ENCODE results near the gene HRG. TPM values are rescaled to one million over a fixed set of nuclear protein-coding genes. Genes with fewer than 3 reads are reported as not detected.
"Not testable (repeated sequence)": the region's sequence is repeated elsewhere in the genome, so short reads cannot be mapped to it uniquely, and the experiment has no call there.

Gene HRG
- total RNA-seq, 1 donor from 2014 or later: not detected

DNA sequence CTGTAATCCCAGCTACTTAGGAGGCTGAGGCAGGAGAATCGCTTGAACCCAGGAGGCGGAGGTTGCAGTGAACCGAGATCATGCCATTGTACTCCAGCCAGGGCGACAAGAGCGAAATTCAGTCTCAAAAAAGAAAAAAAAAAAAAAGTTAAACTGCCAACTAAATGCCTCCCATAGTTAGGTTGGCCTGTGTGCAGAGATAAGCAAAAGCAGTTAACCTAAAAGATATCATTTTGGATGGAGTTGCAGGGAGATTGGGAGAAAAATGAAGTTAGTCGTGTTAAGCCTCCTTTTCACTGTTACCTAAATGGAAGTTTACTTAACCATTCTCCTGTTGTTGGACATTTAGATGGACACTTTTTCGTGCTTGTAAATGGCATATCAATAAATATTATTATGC is 37.1 kb upstream of the HRG start:
- Mint-ChIP-seq H3K27me3 (peaks cover 15% of the 10 kb centered on the region), H3K4me1 (no peaks in the 10 kb centered on the region), H3K9me3 (no peaks in the 10 kb centered on the region), H3K36me3 (ENCODE audit: low read depth) (no peaks in the 10 kb centered on the region), H3K4me3 (no peak overlapping the region), H3K27ac (no peak overlapping the region)
- intact Hi-C loops (cut with micrococcal nuclease): no loop called here
- no peak for DNase-seq

DNA sequence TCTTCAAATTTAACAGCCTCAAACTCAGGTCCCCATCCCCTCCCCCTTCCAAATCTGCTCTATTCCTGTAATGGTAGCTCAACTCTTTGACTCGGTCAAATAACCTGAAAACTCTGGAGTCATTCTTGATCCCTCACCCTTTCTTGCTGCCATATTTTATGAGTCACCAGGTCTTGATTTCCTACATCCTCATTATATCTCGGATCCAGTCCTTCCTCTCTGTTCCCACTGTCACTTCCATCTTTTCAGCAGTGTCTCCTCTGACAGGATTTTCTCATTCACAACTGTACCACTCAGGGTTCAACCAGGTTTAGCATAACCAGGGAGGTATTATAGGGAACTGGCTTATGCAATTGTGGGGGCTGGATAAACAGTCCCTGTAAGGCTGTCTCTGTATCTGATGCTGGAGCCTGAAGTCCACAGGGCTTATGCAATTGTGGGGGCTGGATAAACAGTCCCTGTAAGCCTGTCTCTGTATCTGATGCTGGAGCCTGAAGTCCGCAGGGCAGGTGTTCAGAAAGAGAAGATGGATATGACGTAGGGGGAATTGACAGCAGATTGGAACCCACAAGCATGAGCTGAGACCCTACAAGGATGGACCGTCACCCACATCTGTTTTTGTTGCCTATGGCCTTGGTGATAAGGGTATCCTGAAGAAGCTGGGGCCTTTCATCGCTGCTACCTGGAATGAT is 34.7 kb upstream of the HRG start:
- intact Hi-C loops (cut with micrococcal nuclease): no loop called here
- peaks cover 17% of the 10 kb centered on the region for H3K27me3 Mint-ChIP-seq
- no peaks in the 10 kb centered on the region for H3K9me3 Mint-ChIP-seq
- H3K4me1 Mint-ChIP-seq: no peaks in the 10 kb centered on the region
- no peak for DNase-seq
- H3K4me3 Mint-ChIP-seq: no peak overlapping the region
- no peaks in the 10 kb centered on the region for H3K36me3 Mint-ChIP-seq (ENCODE audit: low read depth)
- H3K27ac Mint-ChIP-seq: no peak overlapping the region

DNA sequence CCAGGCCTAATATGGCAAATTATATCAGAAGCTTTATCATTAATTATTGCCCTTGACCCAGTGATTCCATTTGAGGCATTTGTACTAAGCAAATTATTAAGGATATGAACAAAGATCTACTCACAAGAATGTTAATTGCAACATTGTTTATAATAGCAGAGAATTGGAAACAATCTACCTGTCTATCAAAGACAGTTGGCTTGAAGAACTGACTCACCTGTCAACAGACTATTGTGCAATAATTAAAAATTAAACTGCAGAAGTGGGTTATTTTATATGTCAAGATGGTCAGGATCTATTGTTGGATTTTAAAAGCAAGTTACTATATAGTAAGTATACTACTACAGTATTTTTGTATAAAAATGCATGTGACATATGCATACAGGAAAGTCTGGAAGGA is 32.3 kb upstream of the HRG start:
- Mint-ChIP-seq H3K27me3 (peaks cover 20% of the 10 kb centered on the region), H3K36me3 (ENCODE audit: low read depth) (no peaks in the 10 kb centered on the region), H3K27ac (no peak overlapping the region), H3K9me3 (no peaks in the 10 kb centered on the region), H3K4me3 (no peak overlapping the region), H3K4me1 (no peaks in the 10 kb centered on the region)
- intact Hi-C loops (cut with micrococcal nuclease): no loop called here
- DNase-seq: no peak

DNA sequence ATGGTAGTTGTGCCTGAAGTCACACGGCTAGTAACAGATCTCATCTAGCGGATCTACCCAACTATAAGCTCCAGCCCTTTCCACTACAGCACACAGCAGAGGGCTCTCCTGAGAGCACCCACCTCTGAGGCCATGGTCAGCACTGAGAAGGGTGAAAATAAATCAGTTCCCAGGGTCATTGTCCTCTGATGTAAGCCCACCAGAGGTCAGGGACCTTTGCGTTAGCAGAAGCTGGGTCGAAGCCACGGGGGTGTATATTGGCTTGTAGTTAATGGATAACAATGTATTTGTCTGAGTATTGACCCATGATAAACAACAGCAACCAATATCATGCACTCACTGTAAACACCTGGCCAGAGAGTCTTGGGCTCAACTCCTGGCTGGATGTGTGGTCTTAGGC is 31.6 kb upstream of the HRG start:
- H3K36me3 Mint-ChIP-seq (ENCODE audit: low read depth); DNase-seq; H3K27ac Mint-ChIP-seq; H3K4me3 Mint-ChIP-seq; intact Hi-C loops (cut with micrococcal nuclease); H3K4me1 Mint-ChIP-seq; H3K9me3 Mint-ChIP-seq: not testable (repeated sequence)
- H3K27me3 Mint-ChIP-seq: peaks cover 19% of the 10 kb centered on the region

DNA sequence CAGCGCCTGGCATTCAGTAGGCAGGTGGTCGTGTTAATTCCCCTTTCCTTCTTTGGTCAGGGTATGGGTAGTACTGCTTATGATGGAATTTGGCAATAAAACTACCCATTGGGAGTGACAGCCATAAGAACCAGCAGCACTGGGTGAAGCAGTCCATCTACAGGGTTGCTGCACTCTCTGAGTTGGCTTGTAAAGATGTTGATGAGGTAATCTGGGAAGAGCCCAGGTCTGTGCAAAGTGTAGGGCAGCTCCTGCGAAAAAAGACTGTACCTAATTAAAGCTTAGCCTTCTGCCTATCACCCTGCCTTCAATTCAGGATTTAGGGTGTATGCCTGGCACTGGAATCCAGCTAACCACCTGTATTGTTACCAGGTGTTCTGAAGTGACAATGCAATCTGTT is 30.3 kb upstream of the HRG start:
- H3K27ac Mint-ChIP-seq: no peak overlapping the region
- H3K9me3 Mint-ChIP-seq: no peaks in the 10 kb centered on the region
- peaks cover 13% of the 10 kb centered on the region for H3K27me3 Mint-ChIP-seq
- no peaks in the 10 kb centered on the region for H3K36me3 Mint-ChIP-seq (ENCODE audit: low read depth)
- H3K4me3 Mint-ChIP-seq: no peak overlapping the region
- no peaks in the 10 kb centered on the region for H3K4me1 Mint-ChIP-seq
- intact Hi-C loops (cut with micrococcal nuclease): no loop called here
- no peak for DNase-seq

DNA sequence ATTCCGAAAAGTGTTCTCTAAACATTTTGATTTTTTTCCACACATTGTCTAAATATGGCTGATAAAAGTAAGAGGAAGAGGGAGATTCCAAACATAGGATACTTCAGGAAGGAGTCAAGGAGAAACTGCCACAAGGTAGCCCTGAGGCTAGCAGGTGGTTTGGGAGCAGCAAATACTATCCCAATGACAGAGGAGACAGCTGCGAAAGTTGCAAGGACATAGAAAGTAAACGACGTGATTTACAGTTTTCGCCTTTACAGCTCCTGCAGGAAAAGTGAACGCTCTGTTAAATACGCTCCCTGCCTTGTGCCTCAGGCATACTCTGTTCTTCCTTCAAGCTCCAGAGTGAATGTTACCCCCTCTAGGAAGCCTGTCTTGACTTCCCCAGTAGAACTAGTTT is 29.3 kb upstream of the HRG start:
- H3K4me1 Mint-ChIP-seq: peaks cover 4% of the 10 kb centered on the region
- peaks cover 7% of the 10 kb centered on the region for H3K27me3 Mint-ChIP-seq
- intact Hi-C loops (cut with micrococcal nuclease): no loop called here
- no peak overlapping the region for H3K4me3 Mint-ChIP-seq
- peaks cover 6% of the 10 kb centered on the region for H3K9me3 Mint-ChIP-seq
- DNase-seq: no peak
- H3K27ac Mint-ChIP-seq: no peak overlapping the region
- H3K36me3 Mint-ChIP-seq (ENCODE audit: low read depth): no peaks in the 10 kb centered on the region

DNA sequence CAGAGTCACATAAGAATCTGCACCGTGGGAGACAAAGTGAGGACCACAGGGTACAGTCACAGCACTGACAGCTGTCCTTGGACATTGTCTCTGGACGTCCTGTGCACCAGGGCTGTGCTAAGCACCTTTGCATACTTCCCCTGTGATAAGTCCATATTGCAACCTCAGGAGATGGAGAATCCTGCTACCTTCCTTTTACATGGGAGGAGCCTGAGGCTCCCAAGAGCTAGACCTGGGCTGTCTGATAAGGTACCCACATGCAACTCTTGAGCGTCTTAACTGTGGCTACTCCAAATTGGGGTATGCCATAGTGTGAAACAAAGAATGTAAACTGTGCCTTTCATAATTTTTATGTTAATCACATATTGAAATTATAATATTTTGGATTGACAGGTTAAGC is 28.1 kb upstream of the HRG start:
- H3K4me3 Mint-ChIP-seq: no peak overlapping the region
- DNase-seq: no peak
- H3K9me3 Mint-ChIP-seq: peaks cover 6% of the 10 kb centered on the region
- H3K27ac Mint-ChIP-seq: no peak overlapping the region
- no peaks in the 10 kb centered on the region for H3K36me3 Mint-ChIP-seq (ENCODE audit: low read depth)
- peaks cover 7% of the 10 kb centered on the region for H3K27me3 Mint-ChIP-seq
- peaks cover 12% of the 10 kb centered on the region for H3K4me1 Mint-ChIP-seq
- intact Hi-C loops (cut with micrococcal nuclease): no loop called here

DNA sequence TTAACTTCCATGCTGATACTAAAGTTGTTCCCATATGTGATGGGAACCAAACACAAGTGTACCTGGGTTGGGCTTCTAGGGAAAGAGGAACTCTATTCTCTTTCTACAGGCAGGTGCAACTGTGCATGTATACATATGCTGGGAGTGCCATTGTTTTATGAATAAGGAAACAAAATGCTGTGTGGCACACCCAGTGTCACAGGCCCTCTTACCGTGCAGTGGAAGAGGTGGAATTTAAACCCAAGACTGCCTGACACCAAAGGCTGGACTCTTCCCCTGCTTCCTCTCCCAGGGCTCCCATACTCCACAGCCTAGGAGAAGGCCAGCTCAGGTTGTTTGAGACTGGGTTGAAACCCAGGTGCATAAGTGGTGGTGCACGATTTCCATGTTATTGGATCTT is 27.6 kb upstream of the HRG start:
- no peak for DNase-seq
- Mint-ChIP-seq H3K27me3 (peaks cover 7% of the 10 kb centered on the region), H3K4me1 (peaks cover 18% of the 10 kb centered on the region), H3K36me3 (ENCODE audit: low read depth) (no peaks in the 10 kb centered on the region), H3K9me3 (peaks cover 6% of the 10 kb centered on the region), H3K4me3 (no peak overlapping the region), H3K27ac (no peak overlapping the region)
- intact Hi-C loops (cut with micrococcal nuclease): no loop called here

DNA sequence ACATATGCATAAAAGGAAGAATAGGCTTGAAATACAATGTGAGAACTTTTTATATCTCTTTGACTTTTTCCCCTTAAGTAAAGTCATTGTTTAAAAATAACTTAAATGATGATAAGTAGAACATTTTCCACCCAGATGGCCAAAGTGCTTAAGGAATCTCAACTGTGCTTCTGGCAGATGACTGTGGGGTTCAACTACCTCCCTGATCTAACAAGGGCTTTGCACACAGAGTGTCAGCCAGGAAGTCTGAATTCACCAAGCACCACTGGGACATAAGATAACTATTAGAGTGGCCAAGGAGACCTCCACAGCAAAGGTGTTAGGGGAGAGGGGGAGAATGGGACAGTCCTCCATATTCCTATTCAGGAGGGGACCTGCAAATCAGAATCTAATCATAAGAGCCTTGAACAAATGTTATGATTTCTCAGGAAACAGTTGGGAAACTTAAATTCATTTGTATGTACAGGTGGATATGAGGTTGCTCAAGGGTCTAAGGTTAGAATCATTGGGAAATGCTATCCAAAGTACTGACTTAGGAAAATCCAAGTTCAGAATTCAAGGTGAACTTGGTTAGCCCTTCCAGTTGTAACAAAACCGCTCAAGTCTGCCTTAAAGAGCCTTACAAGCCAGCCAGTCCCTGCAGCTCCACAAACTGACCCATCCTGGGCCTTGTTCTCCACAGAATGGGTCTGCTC is 25.9 kb upstream of the HRG start, which contains the start of gene FETUB:
TSS of gene FETUB (plus strand) at position 622 of the 695 bp plus-strand sequence. CDS start at position 684, 62 bp downstream.
- intact Hi-C loops (cut with micrococcal nuclease): no loop called here
- peaks cover 7% of the 10 kb centered on the region for H3K27me3 Mint-ChIP-seq

DNA sequence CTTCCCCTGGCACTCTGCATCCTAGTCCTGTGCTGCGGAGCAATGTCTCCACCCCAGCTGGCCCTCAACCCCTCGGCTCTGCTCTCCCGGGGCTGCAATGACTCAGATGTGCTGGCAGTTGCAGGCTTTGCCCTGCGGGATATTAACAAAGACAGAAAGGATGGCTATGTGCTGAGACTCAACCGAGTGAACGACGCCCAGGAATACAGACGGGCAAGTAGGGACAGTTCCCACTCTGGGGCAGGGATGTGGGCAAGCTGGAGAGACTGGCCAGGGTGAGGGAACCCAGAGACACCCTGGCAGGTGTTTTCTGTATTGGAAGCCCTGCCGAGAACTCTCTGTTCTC is 25.4 kb upstream of the HRG start:
- intact Hi-C loops (cut with micrococcal nuclease): no loop called here
- Mint-ChIP-seq H3K4me3 (no peak overlapping the region), H3K4me1 (peaks cover 31% of the 10 kb centered on the region), H3K9me3 (peaks cover 6% of the 10 kb centered on the region), H3K36me3 (ENCODE audit: low read depth) (no peaks in the 10 kb centered on the region), H3K27me3 (peaks cover 7% of the 10 kb centered on the region), H3K27ac (no peak overlapping the region)
- DNase-seq: no peak

More for the DNA sequence above, 25.9 kb upstream of the HRG start, which contains the start of gene FETUB:
- Mint-ChIP-seq H3K36me3 (ENCODE audit: low read depth) (no peaks in the 10 kb centered on the region), H3K27ac (no peak within 1 kb of the TSS), H3K4me1 (peaks cover 29% of the 10 kb centered on the region), H3K4me3 (no peak within 1 kb of the TSS), H3K9me3 (peaks cover 6% of the 10 kb centered on the region)
- DNase-seq: no peak

DNA sequence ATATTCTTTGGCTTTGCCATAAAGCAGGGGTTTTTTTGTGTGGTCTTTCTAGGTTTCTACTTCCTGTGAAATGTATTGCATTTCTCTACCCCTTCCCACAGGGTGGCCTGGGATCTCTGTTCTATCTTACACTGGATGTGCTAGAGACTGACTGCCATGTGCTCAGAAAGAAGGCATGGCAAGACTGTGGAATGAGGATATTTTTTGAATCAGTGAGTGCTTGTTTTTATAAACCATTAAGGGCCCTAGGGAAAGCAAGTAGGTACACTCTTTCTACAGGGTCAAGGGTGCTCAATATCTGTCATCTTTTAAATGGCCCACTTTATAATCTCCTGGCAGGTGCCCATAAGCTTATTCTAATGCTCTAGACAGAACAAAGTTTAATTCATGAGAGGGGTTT is 24.9 kb upstream of the HRG start:
- intact Hi-C loops (cut with micrococcal nuclease): no loop called here
- Mint-ChIP-seq H3K36me3 (ENCODE audit: low read depth) (no peaks in the 10 kb centered on the region), H3K27ac (no peak overlapping the region), H3K27me3 (peaks cover 6% of the 10 kb centered on the region), H3K4me3 (no peak overlapping the region), H3K9me3 (peaks cover 6% of the 10 kb centered on the region), H3K4me1 (peaks cover 31% of the 10 kb centered on the region)
- DNase-seq: no peak

DNA sequence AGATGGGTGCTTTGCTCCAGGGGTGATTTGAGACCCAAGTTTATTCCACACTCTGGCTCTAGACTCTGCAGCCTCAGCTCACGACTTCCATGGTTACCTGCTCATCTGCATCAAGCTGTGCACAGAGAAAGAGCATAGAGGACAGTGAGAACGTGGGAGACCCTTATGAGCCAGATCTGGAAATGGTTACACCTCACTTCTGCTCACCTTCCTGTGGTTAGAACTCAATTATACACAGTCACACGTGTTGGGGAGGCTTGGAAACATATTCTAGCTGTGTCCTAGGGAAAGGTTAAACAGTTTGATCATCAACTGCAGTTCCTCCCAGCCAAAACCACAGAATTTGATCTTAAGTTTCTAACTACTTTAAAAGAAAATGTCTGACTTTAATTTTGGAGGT is 23.8 kb upstream of the HRG start:
- intact Hi-C loops (cut with micrococcal nuclease): no loop called here
- no peaks in the 10 kb centered on the region for H3K36me3 Mint-ChIP-seq (ENCODE audit: low read depth)
- no peak overlapping the region for H3K4me3 Mint-ChIP-seq
- H3K4me1 Mint-ChIP-seq: peaks cover 33% of the 10 kb centered on the region
- peak; percentile 58 for DNase-seq
- H3K9me3 Mint-ChIP-seq: peaks cover 6% of the 10 kb centered on the region
- H3K27me3 Mint-ChIP-seq: peaks cover under 1% of the 10 kb centered on the region
- H3K27ac Mint-ChIP-seq: peak overlapping the region; percentile 66

DNA sequence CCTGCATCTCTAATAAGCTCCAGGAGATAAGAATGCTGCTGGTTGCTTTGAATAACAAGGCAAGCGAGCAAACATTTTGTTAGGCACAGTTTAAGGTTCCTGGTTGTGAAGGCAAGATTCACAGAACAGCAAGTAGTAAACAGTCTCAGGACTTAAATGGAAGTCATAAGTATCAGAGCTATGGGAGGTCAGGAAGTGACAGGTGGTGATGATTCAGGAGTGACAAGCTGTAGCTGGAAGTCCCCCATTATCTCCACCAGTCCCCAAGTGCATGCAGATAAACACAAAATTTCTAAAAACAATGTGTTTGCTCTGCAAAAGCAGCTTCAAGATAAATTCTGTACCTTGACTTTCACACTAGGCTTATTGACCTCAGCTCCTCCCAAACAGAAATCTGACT is 22.3 kb upstream of the HRG start:
- intact Hi-C loops (cut with micrococcal nuclease): loop anchor here (1.0 kb wide), 1 partner anchor 110 kb away; no protein-coding TSS in a partner anchor
- Mint-ChIP-seq H3K36me3 (ENCODE audit: low read depth) (no peaks in the 10 kb centered on the region), H3K27ac (peak overlapping the region; percentile 63), H3K9me3 (peaks cover 6% of the 10 kb centered on the region), H3K4me3 (peak overlapping the region; percentile 8), H3K27me3 (no peaks in the 10 kb centered on the region), H3K4me1 (peaks cover 33% of the 10 kb centered on the region)
- peak; percentile 70 for DNase-seq

DNA sequence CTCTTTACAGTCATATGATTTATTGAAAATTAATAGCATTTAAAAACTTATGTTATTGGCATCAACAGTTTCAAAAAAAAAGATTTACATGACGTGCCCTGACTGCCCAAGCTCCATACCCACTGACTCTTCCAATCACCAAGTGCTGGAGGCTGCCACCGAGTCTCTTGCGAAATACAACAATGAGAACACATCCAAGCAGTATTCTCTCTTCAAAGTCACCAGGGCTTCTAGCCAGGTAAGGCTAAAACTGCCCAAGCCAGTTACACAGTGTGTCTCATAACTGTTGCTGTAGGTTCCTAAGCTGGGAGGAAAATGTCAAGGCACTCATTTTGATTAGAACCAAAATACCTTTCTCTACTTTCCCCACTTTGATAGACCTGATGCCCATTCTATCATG is 21.1 kb upstream of the HRG start:
- peaks cover 2% of the 10 kb centered on the region for H3K27me3 Mint-ChIP-seq
- no peaks in the 10 kb centered on the region for H3K36me3 Mint-ChIP-seq (ENCODE audit: low read depth)
- H3K27ac Mint-ChIP-seq: no peak overlapping the region
- peaks cover 6% of the 10 kb centered on the region for H3K9me3 Mint-ChIP-seq
- no peak overlapping the region for H3K4me3 Mint-ChIP-seq
- intact Hi-C loops (cut with micrococcal nuclease): no loop called here
- H3K4me1 Mint-ChIP-seq: peaks cover 33% of the 10 kb centered on the region
- DNase-seq: no peak
